Nephron progenitor cell (in vitro differentiated cells): ENCODE results near the gene ITCH.

Experiments
- DNase-seq: peaks from one replicate; pipeline ENCODE4 v3.0.0; 2021
- H3K27ac Mint-ChIP-seq: 2 replicates; pipeline ENCODE4 v1.8.0; 2021; ENCODE audit warnings: mild to moderate bottlenecking, moderate library complexity, mixed read lengths
- H3K27me3 Mint-ChIP-seq: 2 replicates; pipeline ENCODE4 v1.8.0; 2021; ENCODE audit warnings: mild to moderate bottlenecking, low read depth, mixed read lengths; ENCODE audit not compliant: poor library complexity
- H3K36me3 Mint-ChIP-seq: 2 replicates; pipeline ENCODE4 v1.8.0; 2021; ENCODE audit warnings: low read depth, mixed read lengths
- H3K4me1 Mint-ChIP-seq: 2 replicates; pipeline ENCODE4 v1.8.0; 2021; ENCODE audit warnings: mixed read lengths
- H3K4me3 Mint-ChIP-seq: 2 replicates; pipeline ENCODE4 v1.8.0; 2021; ENCODE audit warnings: mild to moderate bottlenecking, moderate library complexity, mixed read lengths
- H3K9me3 Mint-ChIP-seq: 2 replicates; pipeline ENCODE4 v1.8.0; 2021; ENCODE audit warnings: mild to moderate bottlenecking, moderate library complexity, mixed read lengths
- CTCF ChIP-seq: fragments of 200-600 bp; sonication (generic); IDR thresholded peaks from 2 replicates; pipeline ENCODE4 v1.5.0; 2021; ENCODE audit warnings: antibody characterized with exemption

The ITCH gene

GRCh38 chr20:34525342-34525708 lies 162.3 kb downstream of the ITCH start:
- peaks cover 31% of the 10 kb centered on the region for H3K4me1 Mint-ChIP-seq
- no peak for DNase-seq
- H3K27ac Mint-ChIP-seq: peak overlapping the region; percentile 29
- H3K9me3 Mint-ChIP-seq: no peaks in the 10 kb centered on the region
- H3K4me3 Mint-ChIP-seq: no peak overlapping the region
- H3K27me3 Mint-ChIP-seq: no peaks in the 10 kb centered on the region
- no peak for TF ChIP-seq CTCF
- peaks cover 53% of the 10 kb centered on the region for H3K36me3 Mint-ChIP-seq

GRCh38 chr20:34525709-34526416 lies 162.8 kb downstream of the ITCH start:
- H3K4me1 Mint-ChIP-seq: peaks cover 31% of the 10 kb centered on the region
- peaks cover 58% of the 10 kb centered on the region for H3K36me3 Mint-ChIP-seq
- H3K9me3 Mint-ChIP-seq: no peaks in the 10 kb centered on the region
- no peak overlapping the region for H3K4me3 Mint-ChIP-seq
- no peaks in the 10 kb centered on the region for H3K27me3 Mint-ChIP-seq
- no peak for DNase-seq
- TF ChIP-seq CTCF: no peak
- H3K27ac Mint-ChIP-seq: peak overlapping the region; percentile 85

- no peaks in the 10 kb centered on the region for H3K27me3 Mint-ChIP-seq
- H3K4me1 Mint-ChIP-seq: peaks cover 33% of the 10 kb centered on the region
- no peak overlapping the region for H3K27ac Mint-ChIP-seq
- TF ChIP-seq CTCF: no peak
- no peaks in the 10 kb centered on the region for H3K9me3 Mint-ChIP-seq
- H3K4me3 Mint-ChIP-seq: no peak overlapping the region
- peaks cover 60% of the 10 kb centered on the region for H3K36me3 Mint-ChIP-seq
- no peak for DNase-seq
These were observed 163.4 kb downstream of the ITCH start for GRCh38 chr20:34526466-34526865.

GRCh38 chr20:34527016-34527415 lies 163.9 kb downstream of the ITCH start:
- H3K27me3 Mint-ChIP-seq: no peaks in the 10 kb centered on the region
- peaks cover 34% of the 10 kb centered on the region for H3K4me1 Mint-ChIP-seq
- H3K9me3 Mint-ChIP-seq: no peaks in the 10 kb centered on the region
- DNase-seq: no peak
- peaks cover 58% of the 10 kb centered on the region for H3K36me3 Mint-ChIP-seq
- no peak overlapping the region for H3K4me3 Mint-ChIP-seq
- no peak overlapping the region for H3K27ac Mint-ChIP-seq
- TF ChIP-seq CTCF: no peak

- H3K9me3 Mint-ChIP-seq: no peaks in the 10 kb centered on the region
- H3K4me3 Mint-ChIP-seq: no peak overlapping the region
- no peak for DNase-seq
- peaks cover 17% of the 10 kb centered on the region for H3K4me1 Mint-ChIP-seq
- no peak overlapping the region for H3K27ac Mint-ChIP-seq
- no peaks in the 10 kb centered on the region for H3K27me3 Mint-ChIP-seq
- H3K36me3 Mint-ChIP-seq: peaks cover 49% of the 10 kb centered on the region
- no peak for TF ChIP-seq CTCF
These were observed 165.8 kb downstream of the ITCH start for GRCh38 chr20:34528921-34529297.

GRCh38 chr20:34529742-34530141 lies 166.7 kb downstream of the ITCH start:
- Mint-ChIP-seq H3K27me3 (no peaks in the 10 kb centered on the region), H3K9me3 (no peaks in the 10 kb centered on the region), H3K4me1 (peaks cover 10% of the 10 kb centered on the region), H3K27ac (no peak overlapping the region), H3K4me3 (no peak overlapping the region), H3K36me3 (peaks cover 57% of the 10 kb centered on the region)
- no peak for DNase-seq
- TF ChIP-seq CTCF: no peak
